ENCODE measurements around the gene SEZ6L.

SEZ6L gene

GRCh38 chr22:26286091-26286820 is 117.0 kb downstream of the SEZ6L start:
- no peak for DNase-seq (ENCODE audit: low read depth, low spot score)
- no peak overlapping the region for H3K4me3 ChIP-seq (ENCODE audit: low read length)

GRCh38 chr22:26287382-26288225 is 118.3 kb downstream of the SEZ6L start:
- peak; percentile 61 for DNase-seq (ENCODE audit: low read depth, low spot score)
- H3K4me3 ChIP-seq (ENCODE audit: low read length), result no peak overlapping the region

- no peak for DNase-seq (ENCODE audit: low read depth, low spot score)
- no peak overlapping the region for H3K4me3 ChIP-seq (ENCODE audit: low read length)
Observed at GRCh38 chr22:26289611-26290101, 120.4 kb downstream of the SEZ6L start.

GRCh38 chr22:26291940-26292666 is 122.8 kb downstream of the SEZ6L start:
- no peak overlapping the region for H3K4me3 ChIP-seq (ENCODE audit: low read length)
- DNase-seq (ENCODE audit: low read depth, low spot score), result no peak

GRCh38 chr22:26292667-26292995 is 123.4 kb downstream of the SEZ6L start:
- H3K4me3 ChIP-seq (ENCODE audit: low read length), result no peak overlapping the region
- DNase-seq (ENCODE audit: low read depth, low spot score), result no peak

GRCh38 chr22:26295563-26296126 is 126.4 kb downstream of the SEZ6L start:
- DNase-seq (ENCODE audit: low read depth, low spot score), result no peak

GRCh38 chr22:26298605-26299310 is 129.5 kb downstream of the SEZ6L start:
- H3K4me3 ChIP-seq (ENCODE audit: low read length), result no peak overlapping the region
- DNase-seq (ENCODE audit: low read depth, low spot score), result no peak

More at GRCh38 chr22:26295563-26296126, 126.4 kb downstream of the SEZ6L start:
- H3K4me3 ChIP-seq (ENCODE audit: low read length), result no peak overlapping the region

GRCh38 chr22:26302726-26303125 is 133.5 kb downstream of the SEZ6L start:
- H3K4me3 ChIP-seq (ENCODE audit: low read length), result no peak overlapping the region
- no peak for DNase-seq (ENCODE audit: low read depth, low spot score)

GRCh38 chr22:26303475-26303874 is 134.2 kb downstream of the SEZ6L start:
- DNase-seq (ENCODE audit: low read depth, low spot score), result no peak
- H3K4me3 ChIP-seq (ENCODE audit: low read length), result no peak overlapping the region

- DNase-seq (ENCODE audit: low read depth, low spot score), result no peak
- no peak overlapping the region for H3K4me3 ChIP-seq (ENCODE audit: low read length)
Observed at GRCh38 chr22:26304730-26305129, 135.5 kb downstream of the SEZ6L start.

- no peak for DNase-seq (ENCODE audit: low read depth, low spot score)
- no peak overlapping the region for H3K4me3 ChIP-seq (ENCODE audit: low read length)
Observed at GRCh38 chr22:26308467-26308866, 139.2 kb downstream of the SEZ6L start.

GRCh38 chr22:26310616-26311015 is 141.4 kb downstream of the SEZ6L start:
- no peak for DNase-seq (ENCODE audit: low read depth, low spot score)
- H3K4me3 ChIP-seq (ENCODE audit: low read length), result no peak overlapping the region

GRCh38 chr22:26313291-26313690 is 144.0 kb downstream of the SEZ6L start:
- H3K4me3 ChIP-seq (ENCODE audit: low read length), result no peak overlapping the region
- DNase-seq (ENCODE audit: low read depth, low spot score), result no peak

- DNase-seq (ENCODE audit: low read depth, low spot score), result no peak
- H3K4me3 ChIP-seq (ENCODE audit: low read length), result no peak overlapping the region
Observed at GRCh38 chr22:26314171-26314570, 144.9 kb downstream of the SEZ6L start.

- H3K4me3 ChIP-seq (ENCODE audit: low read length), result no peak overlapping the region
- no peak for DNase-seq (ENCODE audit: low read depth, low spot score)
Observed at GRCh38 chr22:26314656-26315055, 145.4 kb downstream of the SEZ6L start.

GRCh38 chr22:26316732-26317285 is 147.5 kb downstream of the SEZ6L start:
- no peak overlapping the region for H3K4me3 ChIP-seq (ENCODE audit: low read length)
- no peak for DNase-seq (ENCODE audit: low read depth, low spot score)

- DNase-seq (ENCODE audit: low read depth, low spot score), result no peak
- no peak overlapping the region for H3K4me3 ChIP-seq (ENCODE audit: low read length)
Observed at GRCh38 chr22:26318975-26319374, 149.7 kb downstream of the SEZ6L start.

GRCh38 chr22:26320447-26320846 is 151.2 kb downstream of the SEZ6L start:
- H3K4me3 ChIP-seq (ENCODE audit: low read length), result no peak overlapping the region
- no peak for DNase-seq (ENCODE audit: low read depth, low spot score)

Data from Jurkat, Clone E6-1 (cell line).